ENCODE data around the gene SLC38A1. TPM values are rescaled to one million over a fixed set of nuclear protein-coding genes. Genes with fewer than 3 reads are reported as not detected.
"Not testable (repeated sequence)": the region's sequence is repeated elsewhere in the genome, so short reads cannot be mapped to it uniquely, and the experiment has no call there.

The SLC38A1 gene
- total RNA-seq, 2 donors from 2014 or later, result 77.7 to 107 TPM

DNA sequence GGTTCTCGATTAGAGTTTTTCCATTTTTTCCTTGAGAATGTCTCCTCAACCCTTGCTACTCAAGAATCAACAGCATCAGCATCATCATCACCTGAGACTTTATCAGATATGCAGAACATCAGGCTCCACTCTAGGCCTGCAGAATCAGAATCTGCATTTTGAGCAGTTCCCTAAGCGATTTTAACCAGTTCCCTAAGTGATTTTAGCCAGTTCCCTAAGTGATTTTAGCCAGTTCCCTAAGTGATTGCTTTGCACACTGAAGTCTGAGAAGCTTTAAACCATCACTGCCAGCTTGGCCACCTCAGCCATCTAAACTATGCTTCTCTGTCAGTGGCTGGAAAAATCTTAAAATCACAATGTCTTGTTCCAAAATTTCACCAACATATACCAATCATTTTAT is 29.4 kb upstream of the SLC38A1 start:
- Histone ChIP-seq H3K9ac (ENCODE audit: extremely low read depth, low read length, poor library complexity, severe bottlenecking) (no peak overlapping the region), H3K36me3 (ENCODE audit: control insufficient read depth, insufficient read depth, low read length) (no peaks in the 10 kb centered on the region), H3K27ac (ENCODE audit: low read depth, low read length) (no peak overlapping the region), H3K27me3 (ENCODE audit: control insufficient read depth, insufficient read depth, low read length, poor library complexity, severe bottlenecking) (no peaks in the 10 kb centered on the region), H3K4me3 (ENCODE audit: low read length) (no peak overlapping the region), H3K4me1 (ENCODE audit: control insufficient read depth, insufficient read depth, low read length) (no peaks in the 10 kb centered on the region), H3K9me3 (ENCODE audit: control insufficient read depth, low read length) (no peaks in the 10 kb centered on the region)
- peaks cover 3% of the 10 kb centered on the region for H3K9me3 Mint-ChIP-seq
- peaks cover 21% of the 10 kb centered on the region for H3K4me1 Mint-ChIP-seq
- 80 to 91% methylated on average over 1 to 2 of the region's 2 CpGs for WGBS, 2 experiments (ENCODE audit: insufficient coverage in 1 of 2, insufficient read length in 1 of 2)
- DNase-seq, result no peak
- TF ChIP-seq, protein P1, sequence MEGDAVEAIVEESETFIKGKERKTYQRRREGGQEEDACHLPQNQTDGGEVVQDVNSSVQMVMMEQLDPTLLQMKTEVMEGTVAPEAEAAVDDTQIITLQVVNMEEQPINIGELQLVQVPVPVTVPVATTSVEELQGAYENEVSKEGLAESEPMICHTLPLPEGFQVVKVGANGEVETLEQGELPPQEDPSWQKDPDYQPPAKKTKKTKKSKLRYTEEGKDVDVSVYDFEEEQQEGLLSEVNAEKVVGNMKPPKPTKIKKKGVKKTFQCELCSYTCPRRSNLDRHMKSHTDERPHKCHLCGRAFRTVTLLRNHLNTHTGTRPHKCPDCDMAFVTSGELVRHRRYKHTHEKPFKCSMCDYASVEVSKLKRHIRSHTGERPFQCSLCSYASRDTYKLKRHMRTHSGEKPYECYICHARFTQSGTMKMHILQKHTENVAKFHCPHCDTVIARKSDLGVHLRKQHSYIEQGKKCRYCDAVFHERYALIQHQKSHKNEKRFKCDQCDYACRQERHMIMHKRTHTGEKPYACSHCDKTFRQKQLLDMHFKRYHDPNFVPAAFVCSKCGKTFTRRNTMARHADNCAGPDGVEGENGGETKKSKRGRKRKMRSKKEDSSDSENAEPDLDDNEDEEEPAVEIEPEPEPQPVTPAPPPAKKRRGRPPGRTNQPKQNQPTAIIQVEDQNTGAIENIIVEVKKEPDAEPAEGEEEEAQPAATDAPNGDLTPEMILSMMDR (conservative IDR thresholded peaks at IDR 0.05), result no peak
- no peak overlapping the region for H3K27ac Mint-ChIP-seq
- no peak overlapping the region for H3K4me3 Mint-ChIP-seq
- H3K27me3 Mint-ChIP-seq (ENCODE audit: insufficient read depth), result peaks cover 3% of the 10 kb centered on the region
- no peaks in the 10 kb centered on the region for H3K36me3 Mint-ChIP-seq (ENCODE audit: low read depth)

DNA sequence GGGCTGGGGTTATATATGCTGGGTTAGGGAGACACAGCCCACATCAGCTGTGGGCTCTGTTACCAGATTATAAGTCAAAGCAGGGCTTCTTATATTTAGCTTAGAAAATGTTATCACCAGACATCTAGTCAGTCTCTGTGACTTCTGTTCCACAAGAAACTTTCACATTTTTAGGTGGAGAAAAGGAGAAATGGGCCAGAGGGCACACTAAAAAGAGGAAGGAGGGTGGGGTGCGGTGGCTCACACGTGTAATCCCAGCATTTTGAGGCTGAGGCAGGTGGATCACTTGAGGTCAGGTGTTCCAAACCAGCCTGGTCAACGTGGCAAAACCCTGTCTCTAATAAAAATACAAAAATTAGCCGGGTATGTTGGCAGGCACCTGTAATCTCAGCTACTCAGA is 28.0 kb upstream of the SLC38A1 start:
- Mint-ChIP-seq H3K4me1 (peaks cover 21% of the 10 kb centered on the region), H3K36me3 (ENCODE audit: low read depth) (no peaks in the 10 kb centered on the region), H3K4me3 (no peak overlapping the region), H3K27ac (no peak overlapping the region), H3K27me3 (ENCODE audit: insufficient read depth) (peaks cover 3% of the 10 kb centered on the region), H3K9me3 (peaks cover 9% of the 10 kb centered on the region)
- H3K9ac ChIP-seq (ENCODE audit: extremely low read depth, low read length, poor library complexity, severe bottlenecking), result no peak overlapping the region
- no peaks in the 10 kb centered on the region for H3K27me3 ChIP-seq (ENCODE audit: control insufficient read depth, insufficient read depth, low read length, poor library complexity, severe bottlenecking)
- 80 to 87% methylated on average over 4 of the region's 4 CpGs for WGBS, 2 experiments (ENCODE audit: insufficient coverage in 1 of 2, insufficient read length in 1 of 2)
- TF ChIP-seq, protein P1 (conservative IDR thresholded peaks at IDR 0.05), result no peak
- no peaks in the 10 kb centered on the region for H3K36me3 ChIP-seq (ENCODE audit: control insufficient read depth, insufficient read depth, low read length)
- no peak overlapping the region for H3K4me3 ChIP-seq (ENCODE audit: low read length)
- no peak for DNase-seq
- H3K27ac ChIP-seq (ENCODE audit: low read depth, low read length), result no peak overlapping the region
- H3K9me3 ChIP-seq (ENCODE audit: control insufficient read depth, low read length), result peaks cover 9% of the 10 kb centered on the region
- no peaks in the 10 kb centered on the region for H3K4me1 ChIP-seq (ENCODE audit: control insufficient read depth, insufficient read depth, low read length)

DNA sequence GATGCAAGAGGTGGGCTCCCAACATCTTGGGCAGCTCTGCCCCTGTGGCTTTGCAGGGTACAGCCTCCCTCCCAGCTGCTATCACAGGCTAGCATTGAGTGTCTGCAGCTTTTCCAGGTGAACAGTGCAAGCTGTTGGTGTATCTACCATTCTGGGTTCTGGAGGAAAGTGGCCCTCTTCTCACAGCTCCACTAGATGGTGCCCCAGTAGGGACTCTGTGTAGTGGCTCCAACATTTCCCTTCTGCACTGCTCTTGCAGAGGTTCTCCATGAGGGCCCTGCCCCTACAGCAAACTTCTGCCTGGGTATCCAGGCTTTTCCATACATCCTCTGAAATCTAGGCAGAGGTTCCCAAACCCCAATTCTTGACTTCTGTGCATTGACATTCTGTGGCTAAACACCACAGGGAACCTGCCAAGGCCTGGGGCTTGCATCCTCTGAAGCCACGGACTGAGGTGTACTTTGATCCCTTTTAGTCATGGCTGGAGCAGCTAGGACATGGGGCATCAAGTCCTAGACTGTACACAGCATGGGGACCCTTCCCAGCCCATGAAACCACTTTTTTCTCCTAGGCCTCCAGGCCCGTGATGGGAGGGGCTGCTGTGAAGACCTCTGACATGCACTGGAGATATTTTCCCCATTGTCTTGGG is 24.0 kb upstream of the SLC38A1 start:
- 84 to 85% methylated on average over 2 of the region's 2 CpGs for WGBS, 2 experiments (ENCODE audit: insufficient coverage in 1 of 2, insufficient read length in 1 of 2)
- DNase-seq, result no peak
- no peaks in the 10 kb centered on the region for H3K4me1 ChIP-seq (ENCODE audit: control insufficient read depth, insufficient read depth, low read length)
- no peaks in the 10 kb centered on the region for H3K36me3 ChIP-seq (ENCODE audit: control insufficient read depth, insufficient read depth, low read length)
- no peak overlapping the region for H3K4me3 ChIP-seq (ENCODE audit: low read length)
- peaks cover 12% of the 10 kb centered on the region for H3K9me3 ChIP-seq (ENCODE audit: control insufficient read depth, low read length)
- Mint-ChIP-seq H3K36me3 (ENCODE audit: low read depth) (no peaks in the 10 kb centered on the region), H3K4me1 (no peaks in the 10 kb centered on the region), H3K4me3 (no peak overlapping the region), H3K27me3 (ENCODE audit: insufficient read depth) (peaks cover 3% of the 10 kb centered on the region), H3K27ac (no peak overlapping the region), H3K9me3 (peaks cover 40% of the 10 kb centered on the region)
- H3K27ac ChIP-seq (ENCODE audit: low read depth, low read length), result no peak overlapping the region
- TF ChIP-seq, protein P1 (conservative IDR thresholded peaks at IDR 0.05), result no peak
- H3K27me3 ChIP-seq (ENCODE audit: control insufficient read depth, insufficient read depth, low read length, poor library complexity, severe bottlenecking), result no peaks in the 10 kb centered on the region
- no peak overlapping the region for H3K9ac ChIP-seq (ENCODE audit: extremely low read depth, low read length, poor library complexity, severe bottlenecking)

DNA sequence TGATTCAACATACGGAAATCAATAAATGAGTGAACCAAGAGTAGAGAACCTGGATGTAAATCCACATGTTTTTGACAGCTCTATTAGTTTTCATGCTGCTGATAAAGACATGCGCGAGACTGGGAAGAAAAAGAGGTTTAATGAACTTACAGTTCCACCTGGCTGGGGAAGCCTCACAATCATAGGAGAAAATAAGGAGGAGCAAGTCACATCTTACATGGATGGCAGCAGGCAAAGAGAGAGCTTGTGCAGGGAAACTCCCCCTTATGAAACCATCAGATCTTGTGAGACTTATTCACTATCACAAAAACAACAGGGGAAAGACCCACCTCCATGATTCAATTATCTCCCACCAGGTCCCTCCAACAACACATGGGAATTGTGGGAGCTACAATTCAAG is 23.1 kb upstream of the SLC38A1 start:
- H3K9me3 Mint-ChIP-seq, result peaks cover 49% of the 10 kb centered on the region
- not testable (repeated sequence) for H3K4me3 Mint-ChIP-seq; H3K27ac ChIP-seq (ENCODE audit: low read depth, low read length); DNase-seq; H3K4me1 ChIP-seq (ENCODE audit: control insufficient read depth, insufficient read depth, low read length); H3K9ac ChIP-seq (ENCODE audit: extremely low read depth, low read length, poor library complexity, severe bottlenecking); H3K4me3 ChIP-seq (ENCODE audit: low read length); H3K27me3 ChIP-seq (ENCODE audit: control insufficient read depth, insufficient read depth, low read length, poor library complexity, severe bottlenecking); H3K27ac Mint-ChIP-seq; H3K4me1 Mint-ChIP-seq; H3K36me3 Mint-ChIP-seq (ENCODE audit: low read depth); H3K27me3 Mint-ChIP-seq (ENCODE audit: insufficient read depth); H3K36me3 ChIP-seq (ENCODE audit: control insufficient read depth, insufficient read depth, low read length)
- H3K9me3 ChIP-seq (ENCODE audit: control insufficient read depth, low read length), result peaks cover 12% of the 10 kb centered on the region
- 92 to 97% methylated on average over 3 of the region's 3 CpGs for WGBS, 2 experiments (ENCODE audit: insufficient coverage in 1 of 2, insufficient read length in 1 of 2)

DNA sequence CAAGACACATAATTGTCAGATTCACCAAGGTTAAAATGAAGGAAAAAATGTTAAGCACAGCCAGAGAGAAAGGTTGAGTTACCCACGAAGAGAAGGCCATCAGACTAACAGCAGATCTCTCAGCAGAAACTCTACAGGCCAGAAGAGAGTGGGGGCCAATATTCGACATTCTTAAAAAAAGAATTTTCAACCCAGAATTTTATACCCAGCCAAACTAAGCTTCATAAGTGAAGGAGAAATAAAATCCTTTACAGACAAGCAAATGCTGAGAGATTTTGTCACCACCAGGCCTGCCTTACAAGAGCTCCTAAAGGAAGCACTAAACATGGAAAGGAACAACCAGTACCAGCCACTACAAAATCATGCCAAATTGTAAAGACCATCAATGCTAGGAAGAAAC is 16.3 kb upstream of the SLC38A1 start:
- not testable (repeated sequence) for H3K9ac ChIP-seq (ENCODE audit: extremely low read depth, low read length, poor library complexity, severe bottlenecking); H3K36me3 ChIP-seq (ENCODE audit: control insufficient read depth, insufficient read depth, low read length); H3K36me3 Mint-ChIP-seq (ENCODE audit: low read depth); H3K4me3 Mint-ChIP-seq; H3K27me3 ChIP-seq (ENCODE audit: control insufficient read depth, insufficient read depth, low read length, poor library complexity, severe bottlenecking); H3K4me1 ChIP-seq (ENCODE audit: control insufficient read depth, insufficient read depth, low read length); DNase-seq; H3K27ac Mint-ChIP-seq; H3K27me3 Mint-ChIP-seq (ENCODE audit: insufficient read depth); H3K27ac ChIP-seq (ENCODE audit: low read depth, low read length); H3K4me3 ChIP-seq (ENCODE audit: low read length); H3K4me1 Mint-ChIP-seq
- WGBS, 2 experiments (ENCODE audit: insufficient coverage in 1 of 2, insufficient read length in 1 of 2), result 40 to 60% methylated on average over 1 of the region's 2 CpGs
- H3K9me3 ChIP-seq (ENCODE audit: control insufficient read depth, low read length), result peaks cover 24% of the 10 kb centered on the region
- peaks cover 69% of the 10 kb centered on the region for H3K9me3 Mint-ChIP-seq

All from endodermal cell (in vitro differentiated cells).